Measurements from ENCODE around the gene GRAP.
A peak's percentile ranks its signal among the peaks of the same experiment; 100 is the strongest.
"Not testable (repeated sequence)": the region's sequence is repeated elsewhere in the genome, so short reads cannot be mapped to it uniquely, and the experiment has no call there.

GRAP gene

DNA sequence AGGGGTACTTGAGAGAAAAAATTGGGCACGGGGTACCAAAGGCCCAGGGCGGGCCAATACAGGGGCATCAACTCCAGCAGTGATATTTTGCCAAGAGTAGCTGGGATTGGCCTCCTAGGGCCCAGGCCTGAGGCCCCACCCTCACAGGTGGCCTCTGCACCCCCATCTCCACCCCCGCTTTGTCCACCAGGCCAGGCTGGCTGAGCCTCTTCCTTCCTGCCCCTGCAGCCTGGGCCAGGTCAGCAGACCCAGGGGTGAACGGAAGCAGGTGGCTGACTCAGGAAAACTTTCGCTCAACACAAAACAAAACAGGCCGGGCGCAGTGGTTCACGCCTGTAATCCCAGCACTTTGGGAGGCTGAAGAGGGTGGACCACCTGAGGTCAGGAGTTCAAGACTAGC lies 3.7 kb downstream of the GRAP start:
- not testable (repeated sequence) for DNase-seq (ENCODE audit: insufficient read length, low spot score)
- FAIRE-seq = peak; percentile 97

GRCh38 chr17:19042369-19042768 lies 4.4 kb downstream of the GRAP start:
- DNase-seq (ENCODE audit: insufficient read length, low spot score); FAIRE-seq: not testable (repeated sequence)

- not testable (repeated sequence) for DNase-seq (ENCODE audit: insufficient read length, low spot score); FAIRE-seq
Measured at GRCh38 chr17:19041871-19042270, 4.9 kb downstream of the GRAP start.

GRCh38 chr17:19040350-19040749 lies 6.4 kb downstream of the GRAP start:
- peak; percentile 90 for FAIRE-seq
- DNase-seq (ENCODE audit: insufficient read length, low spot score) = not testable (repeated sequence)

DNA sequence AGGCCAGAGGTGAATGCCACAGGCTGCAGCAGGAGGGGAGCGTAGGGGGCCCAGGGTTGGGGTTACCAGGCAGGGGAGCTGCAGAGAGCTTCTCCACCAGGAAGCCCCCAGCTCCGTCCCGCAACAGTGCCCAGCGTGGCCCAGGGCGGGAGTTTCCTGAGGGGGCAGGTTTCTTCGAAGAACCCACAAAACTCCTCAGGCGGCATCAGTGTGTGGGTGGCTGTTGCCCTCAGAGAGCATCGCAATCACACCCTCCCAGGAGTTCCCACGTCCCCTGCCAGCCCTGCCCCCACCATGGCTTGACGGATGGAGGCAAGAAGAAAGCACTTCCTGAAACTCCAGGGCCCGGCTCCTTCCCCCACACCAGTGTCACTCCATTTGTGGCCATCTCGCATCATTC lies 8.0 kb downstream of the GRAP start:
- not testable (repeated sequence) for FAIRE-seq; DNase-seq (ENCODE audit: insufficient read length, low spot score)

DNA sequence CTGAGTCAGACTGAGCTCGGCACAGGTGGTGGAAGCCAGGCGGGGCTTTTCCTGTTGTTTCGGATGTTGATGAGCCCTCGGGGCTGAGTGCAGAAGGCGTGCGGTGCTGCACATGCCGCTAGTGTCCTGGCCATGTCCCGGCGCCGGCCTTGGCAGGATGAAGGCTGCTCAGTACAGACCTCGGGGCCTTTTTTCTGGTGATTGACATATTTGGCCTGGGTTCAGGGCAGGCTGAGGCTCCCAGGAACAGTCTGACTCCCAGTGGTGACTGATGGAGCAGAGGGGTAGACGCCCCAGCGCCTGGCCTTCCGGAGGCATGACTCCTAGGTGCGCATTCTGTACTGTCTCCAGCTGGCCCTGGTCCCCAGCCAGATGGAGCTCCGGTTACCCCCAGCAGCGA lies 8.8 kb downstream of the GRAP start:
- not testable (repeated sequence) for DNase-seq (ENCODE audit: insufficient read length, low spot score); FAIRE-seq

DNA sequence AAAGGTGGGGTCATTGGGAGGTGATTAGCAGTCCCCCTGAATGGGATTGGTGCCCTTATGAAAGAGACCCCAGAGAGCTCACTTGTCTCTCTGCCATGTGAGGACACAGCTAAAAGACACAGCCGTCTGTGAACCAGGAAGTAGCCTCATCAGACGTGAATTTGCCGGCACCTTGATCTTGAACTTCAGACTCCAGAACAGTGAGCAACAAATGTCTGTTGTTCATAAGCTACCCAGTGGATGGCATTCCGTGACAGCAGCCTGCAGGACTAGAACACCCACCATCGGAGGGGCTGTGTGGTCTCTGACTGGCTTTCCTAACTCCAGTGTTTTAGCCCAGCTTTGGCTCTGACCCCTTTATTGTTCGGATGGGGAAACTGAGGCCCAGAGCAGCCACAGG lies 9.2 kb downstream of the GRAP start:
- FAIRE-seq; DNase-seq (ENCODE audit: insufficient read length, low spot score): not testable (repeated sequence)

DNA sequence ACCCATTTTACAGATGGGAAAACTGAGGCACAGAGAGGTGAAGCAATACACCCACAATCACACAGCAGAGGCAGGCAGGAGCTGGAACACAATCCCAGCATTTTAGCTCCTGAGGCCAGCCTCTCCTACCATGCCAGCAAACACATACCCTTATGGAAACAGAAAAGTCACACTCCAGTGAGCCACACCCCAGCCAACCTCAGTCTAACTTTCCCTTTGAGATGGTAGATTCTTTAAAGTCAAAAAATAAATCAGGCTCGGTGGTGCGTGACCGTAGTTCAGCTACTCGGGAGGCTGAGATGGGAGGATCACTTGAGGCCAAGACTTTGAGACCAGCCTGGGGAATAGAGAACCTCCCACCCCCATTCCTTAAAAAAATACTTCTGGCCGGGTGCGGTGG lies 10.6 kb downstream of the GRAP start:
- DNase-seq (ENCODE audit: insufficient read length, low spot score) = not testable (repeated sequence)
- peak; percentile 97 for FAIRE-seq

GRCh38 chr17:19032377-19032988 lies 14.3 kb downstream of the GRAP start:
- peak; percentile 95 for FAIRE-seq
- not testable (repeated sequence) for DNase-seq (ENCODE audit: insufficient read length, low spot score)

- not testable (repeated sequence) for FAIRE-seq; DNase-seq (ENCODE audit: insufficient read length, low spot score)
Measured at GRCh38 chr17:19031729-19032128, 15.0 kb downstream of the GRAP start.

DNA sequence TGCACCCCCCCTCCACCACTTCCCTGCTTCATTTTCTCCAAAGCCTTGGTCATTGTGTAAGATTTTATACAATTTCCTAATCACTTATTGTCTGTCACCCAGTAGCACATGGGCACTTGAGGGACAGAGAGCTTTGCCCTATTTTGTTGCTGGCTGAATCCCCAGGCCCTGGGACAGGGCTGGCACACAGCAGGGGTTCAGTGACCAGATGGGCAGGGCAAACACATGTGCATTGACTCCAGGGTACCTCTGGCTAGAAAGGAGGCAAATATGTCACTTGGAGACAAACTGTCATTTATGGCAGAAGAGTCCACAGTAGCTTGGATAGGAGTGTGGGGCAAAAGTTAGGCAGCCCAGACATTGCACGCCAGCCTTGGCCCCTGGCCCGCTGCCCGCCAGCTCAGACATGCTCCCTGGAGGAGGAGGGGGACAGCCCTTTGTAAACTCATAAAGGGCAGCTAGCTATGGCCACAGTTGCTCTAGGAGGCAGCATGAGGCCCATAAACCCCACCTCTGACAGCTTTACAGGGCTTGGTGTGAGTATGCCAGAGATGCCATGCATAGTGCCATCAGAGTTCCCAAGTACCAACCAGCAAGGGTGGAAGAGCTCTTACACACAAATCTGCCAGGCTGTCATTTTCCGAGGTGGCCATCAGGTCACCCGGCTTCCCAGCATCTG lies 15.8 kb downstream of the GRAP start:
- not testable (repeated sequence) for DNase-seq (ENCODE audit: insufficient read length, low spot score); FAIRE-seq

GRCh38 chr17:19029740-19030139 lies 17.0 kb downstream of the GRAP start:
- not testable (repeated sequence) for FAIRE-seq; DNase-seq (ENCODE audit: insufficient read length, low spot score)

DNA sequence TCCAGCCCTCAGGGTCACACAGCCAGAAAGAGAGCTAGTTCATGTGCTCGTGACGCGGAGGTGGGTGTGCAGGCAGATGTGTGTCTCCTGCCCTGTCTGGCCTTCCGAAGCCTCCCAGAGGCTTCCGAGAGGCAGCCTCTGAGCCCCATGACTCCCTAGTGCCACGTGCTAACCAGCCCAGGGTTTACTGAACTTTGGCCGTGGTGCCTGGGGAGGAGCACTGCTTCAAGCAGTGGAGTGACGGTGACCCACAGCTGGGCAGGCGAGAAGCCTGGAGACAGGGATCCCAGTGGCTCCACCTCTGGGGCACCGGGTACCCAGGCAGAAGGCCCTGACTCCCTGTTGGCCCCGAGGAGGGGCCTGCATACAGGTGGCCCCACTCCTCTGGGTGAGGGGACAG lies 18.1 kb downstream of the GRAP start:
- FAIRE-seq; DNase-seq (ENCODE audit: insufficient read length, low spot score): not testable (repeated sequence)

DNA sequence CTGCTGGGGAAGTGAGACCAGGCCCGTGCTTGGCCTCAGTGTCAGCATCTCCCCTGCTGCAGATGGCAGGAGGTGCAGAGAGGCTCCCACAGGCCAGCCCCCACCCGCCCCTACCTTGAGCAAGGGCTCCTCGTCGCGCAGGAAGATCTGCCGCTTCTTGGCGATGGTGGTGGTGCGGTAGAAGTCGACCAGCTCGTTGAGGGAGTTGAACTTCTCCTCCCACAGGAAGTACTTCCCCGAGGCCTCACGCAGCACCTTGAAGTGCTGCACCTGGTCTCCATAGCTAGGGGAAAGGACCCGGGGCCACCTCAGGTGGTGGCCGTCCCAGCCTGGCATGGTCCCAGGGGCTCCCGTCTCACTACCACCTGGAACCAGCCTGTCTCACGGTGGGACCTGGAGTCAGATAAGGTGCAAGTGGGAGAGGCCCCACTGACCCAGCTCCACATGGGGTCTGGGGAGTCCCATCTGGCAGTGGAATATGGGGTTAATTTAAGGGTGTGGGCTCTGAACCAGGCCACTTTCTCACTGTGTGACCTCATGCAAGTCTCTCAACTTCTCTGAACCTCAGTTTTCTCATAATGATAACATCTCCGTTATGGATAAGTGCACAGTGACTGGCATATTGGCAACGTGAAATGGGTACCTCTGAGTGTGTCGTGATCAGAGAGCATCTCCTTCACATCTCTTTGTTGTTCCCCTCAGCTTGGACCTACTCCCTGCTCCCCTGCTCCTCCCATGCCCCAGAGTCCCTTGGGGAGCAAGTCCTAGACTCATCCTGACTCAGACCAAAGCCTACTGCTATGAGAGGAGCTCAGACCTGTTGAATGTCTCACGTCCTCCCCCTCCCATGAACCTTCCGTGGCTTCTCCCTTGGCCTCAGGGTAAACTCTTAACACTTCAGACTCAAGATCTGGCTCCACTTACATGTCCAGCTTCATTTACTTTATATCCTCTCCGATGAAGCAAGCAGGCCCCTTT lies 22.4 kb downstream of the GRAP start:
- no peak for FAIRE-seq
- no peak for DNase-seq (ENCODE audit: insufficient read length, low spot score)

DNA sequence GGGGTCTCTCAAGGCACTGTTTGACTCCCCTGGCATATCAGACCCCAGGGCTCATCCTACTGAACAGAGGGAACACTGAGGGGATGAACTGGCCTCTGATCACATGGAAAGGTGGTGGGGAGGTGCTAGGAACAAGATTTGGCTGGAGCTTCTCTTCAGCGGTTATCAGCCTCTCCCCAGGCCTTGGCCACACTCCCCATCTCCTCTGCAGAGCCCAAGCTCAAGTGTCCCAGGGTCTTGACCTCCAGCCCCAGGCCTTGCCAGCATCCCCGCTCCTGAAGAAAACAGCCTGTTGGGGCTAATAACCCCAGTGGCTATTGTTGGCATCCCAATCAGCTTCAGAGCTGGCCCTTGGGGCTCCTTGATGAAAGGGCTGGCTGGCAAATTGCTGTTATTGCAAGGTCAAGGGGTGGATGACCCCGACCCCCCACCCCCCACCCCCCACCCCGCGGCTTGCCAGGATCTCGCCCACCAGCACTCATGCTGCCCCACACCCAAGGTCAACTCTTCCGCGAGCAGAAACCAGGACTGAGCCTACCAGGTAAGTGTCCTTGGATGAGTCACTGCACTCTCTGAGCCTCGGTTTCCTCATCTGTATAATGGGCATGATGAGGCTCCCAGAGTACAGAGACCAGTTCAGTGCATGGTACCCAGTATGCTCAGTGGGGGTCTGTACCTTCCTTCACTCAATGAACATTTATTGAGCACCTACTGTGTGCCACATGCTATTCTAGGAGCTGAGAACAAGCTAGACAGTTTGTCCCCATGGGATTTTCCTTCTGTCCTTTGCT lies 23.4 kb downstream of the GRAP start:
- no peak for DNase-seq (ENCODE audit: insufficient read length, low spot score)
- FAIRE-seq = no peak

DNA sequence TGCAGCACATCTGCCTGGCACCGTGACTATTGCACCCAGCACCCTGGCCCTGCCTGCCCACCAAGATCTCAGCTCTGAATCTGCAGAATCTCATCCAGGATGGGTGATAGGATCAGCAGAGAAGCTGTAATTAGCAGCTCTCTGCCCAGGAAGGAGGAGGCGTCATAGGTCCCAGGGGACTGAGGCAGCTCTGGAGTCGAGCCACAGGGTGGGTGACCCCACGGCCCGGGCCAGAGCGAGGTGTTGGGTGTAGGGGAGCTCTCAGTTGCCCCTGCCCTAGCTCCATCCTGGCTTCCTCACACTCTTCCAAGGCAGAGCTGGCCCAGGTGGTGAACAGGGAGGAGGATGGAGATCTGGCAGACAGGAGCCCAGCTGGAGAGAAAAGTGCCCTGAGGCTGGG lies 24.0 kb downstream of the GRAP start:
- no peak for FAIRE-seq
- no peak for DNase-seq (ENCODE audit: insufficient read length, low spot score)

DNA sequence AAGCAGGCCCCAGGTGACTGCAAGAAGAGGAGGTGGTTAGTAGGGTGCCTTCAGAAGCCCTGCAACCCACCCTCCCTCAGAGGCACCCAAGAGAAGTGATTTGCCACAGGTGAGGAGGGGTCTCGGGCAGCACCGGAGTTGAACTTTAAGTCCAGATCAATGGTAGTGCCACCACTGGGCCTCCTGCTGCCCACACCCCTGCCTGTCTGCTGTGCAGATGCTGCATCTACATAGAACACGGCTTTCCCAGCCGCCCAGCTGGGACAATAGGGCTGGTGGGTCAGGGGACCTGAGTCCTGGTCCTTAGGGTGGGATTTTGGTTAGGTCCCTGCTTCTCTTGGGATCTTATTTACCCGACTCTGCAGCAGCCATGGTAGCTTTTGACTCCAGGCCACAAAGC lies 24.6 kb downstream of the GRAP start:
- DNase-seq (ENCODE audit: insufficient read length, low spot score) (no peak), FAIRE-seq (no peak)

GRCh38 chr17:19021622-19022083 lies 25.1 kb downstream of the GRAP start:
- DNase-seq (ENCODE audit: insufficient read length, low spot score) (no peak), FAIRE-seq (no peak)

GRCh38 chr17:19021011-19021621 lies 25.6 kb downstream of the GRAP start:
- DNase-seq (ENCODE audit: insufficient read length, low spot score) = not testable (repeated sequence)
- peak; percentile 21 for FAIRE-seq

- DNase-seq (ENCODE audit: insufficient read length, low spot score) (no peak), FAIRE-seq (no peak)
Measured at GRCh38 chr17:19020016-19020415, 26.7 kb downstream of the GRAP start.
